HepG2 (cell line): ENCODE results near the gene LIFR. TPM values are rescaled to one million over a fixed set of nuclear protein-coding genes. Genes with fewer than 3 reads are reported as not detected.

ENCODE experiments used
- ARNT ChIP-seq: fragments of 450-650 bp; IDR thresholded peaks from 2 replicates; pipeline ENCODE4 v1.6.1; 2017
- DMAP1 ChIP-seq: IDR thresholded peaks from 2 replicates; pipeline ENCODE4 v1.6.1; 2016
- NFYC ChIP-seq: IDR thresholded peaks from 2 replicates; pipeline ENCODE4 v1.6.1; 2016; ENCODE audit warnings: missing genetic modification reagents, missing compliant biosample characterization
- POGZ ChIP-seq: sonication (generic); formaldehyde crosslinking; IDR thresholded peaks from 2 replicates; pipeline ENCODE4 v1.4.0; 2020; ENCODE audit warnings: mild to moderate bottlenecking, missing genetic modification reagents
- THYN1 ChIP-seq: sonication (generic); formaldehyde crosslinking; IDR thresholded peaks from 2 replicates; pipeline ENCODE4 v1.8.1; 2023; ENCODE audit warnings: low read depth, mild to moderate bottlenecking, moderate library complexity, missing genetic modification reagents, borderline replicate concordance
- ZBTB4 ChIP-seq: sonication (generic); formaldehyde crosslinking; IDR thresholded peaks from 2 replicates; pipeline ENCODE4 v1.4.0; 2020; ENCODE audit warnings: missing genetic modification reagents, mild to moderate bottlenecking, borderline replicate concordance
- ZBTB7B ChIP-seq: sonication (generic); formaldehyde crosslinking; IDR thresholded peaks from 2 replicates; pipeline ENCODE4 v1.4.0; 2020; ENCODE audit warnings: missing genetic modification reagents
- ZFP82 ChIP-seq: sonication (generic); formaldehyde crosslinking; IDR thresholded peaks from 2 replicates; pipeline ENCODE4 v1.5.1; 2020; ENCODE audit warnings: mild to moderate bottlenecking, missing genetic modification reagents, borderline replicate concordance
- ZNF543 ChIP-seq: sonication (generic); formaldehyde crosslinking; IDR thresholded peaks from 2 replicates; pipeline ENCODE4 v1.4.0; 2020; ENCODE audit warnings: mild to moderate bottlenecking, missing genetic modification reagents
- ZNF768 ChIP-seq: sonication (generic); formaldehyde crosslinking; IDR thresholded peaks from 2 replicates; pipeline ENCODE4 v1.4.0; 2020; ENCODE audit warnings: missing genetic modification reagents
- ZSCAN21 ChIP-seq: sonication (generic); formaldehyde crosslinking; IDR thresholded peaks from 2 replicates; pipeline ENCODE4 v1.8.0; 2022; ENCODE audit warnings: mild to moderate bottlenecking, missing genetic modification reagents, moderate library complexity, borderline replicate concordance
- polyA plus RNA-seq, 8 experiments: library from polyadenylated mRNA; depleted of rRNA in 3 of 8; stranded (reverse) in 7 of 8; unstranded in 1 of 8; fragments of >200 nt; fragmentation: Illumina TruSeq in 4 of 8; extraction: Trizol in 4 of 8; gene quantifications; 2 replicates each; pipeline versions ENCODE4 v1.2.1 to v1.2.3, GENCODE V29; 2011 to 2016; ENCODE audit warnings: low read depth in 4 of 8, missing spikeins in 1 of 8, mixed read lengths in 1 of 8; ENCODE audit not compliant: insufficient read depth in 1 of 8
- total RNA-seq, 5 experiments: library from RNA; depleted of rRNA; stranded (reverse); fragments of >200 nt; fragmentation: Illumina TruSeq; extraction: Trizol; gene quantifications; 2 replicates each; pipeline ENCODE4 v1.2.3, GENCODE V29; 2016; ENCODE audit warnings: low read depth in 1 of 5
- TF ChIP-seq, protein P1 (sequence below), 2 experiments: sonication (generic) in 1 of 2; formaldehyde crosslinking in 1 of 2; IDR thresholded peaks; 2 replicates each; pipeline versions ENCODE4 v1.4.0 to v1.6.1; 2018 to 2020; ENCODE audit warnings: missing genetic modification reagents in 2 of 2, borderline replicate concordance in 1 of 2, low read depth in 1 of 2, mild to moderate bottlenecking in 1 of 2, missing biosample characterization in 1 of 2
- TF ChIP-seq, protein P2 (sequence below): sonication (generic); formaldehyde crosslinking; IDR thresholded peaks from 2 replicates; pipeline ENCODE4 v1.4.0; 2020; ENCODE audit warnings: missing genetic modification reagents
- TF ChIP-seq, protein P3 (sequence below): sonication (generic); formaldehyde crosslinking; IDR thresholded peaks from 2 replicates; pipeline ENCODE4 v1.4.0; 2020; ENCODE audit warnings: missing genetic modification reagents, borderline replicate concordance

LIFR gene
- total and polyA plus RNA-seq, 2 of the 13 experiments (the other 11 are each of a cell fraction or from before 2014, with no cell fraction given), result 6.3 to 25.2 TPM

GRCh38 chr5:38546691-38547146, 9.7 kb downstream of the LIFR start (continued):
- TF ChIP-seq ZBTB7B (CRISPR knock-in tag), result 0 out of 2 replicates have a peak, but pooled peaks have one; percentile 31
- no peak for TF ChIP-seq ZNF768 (CRISPR knock-in tag)
- TF ChIP-seq, protein P1, sequence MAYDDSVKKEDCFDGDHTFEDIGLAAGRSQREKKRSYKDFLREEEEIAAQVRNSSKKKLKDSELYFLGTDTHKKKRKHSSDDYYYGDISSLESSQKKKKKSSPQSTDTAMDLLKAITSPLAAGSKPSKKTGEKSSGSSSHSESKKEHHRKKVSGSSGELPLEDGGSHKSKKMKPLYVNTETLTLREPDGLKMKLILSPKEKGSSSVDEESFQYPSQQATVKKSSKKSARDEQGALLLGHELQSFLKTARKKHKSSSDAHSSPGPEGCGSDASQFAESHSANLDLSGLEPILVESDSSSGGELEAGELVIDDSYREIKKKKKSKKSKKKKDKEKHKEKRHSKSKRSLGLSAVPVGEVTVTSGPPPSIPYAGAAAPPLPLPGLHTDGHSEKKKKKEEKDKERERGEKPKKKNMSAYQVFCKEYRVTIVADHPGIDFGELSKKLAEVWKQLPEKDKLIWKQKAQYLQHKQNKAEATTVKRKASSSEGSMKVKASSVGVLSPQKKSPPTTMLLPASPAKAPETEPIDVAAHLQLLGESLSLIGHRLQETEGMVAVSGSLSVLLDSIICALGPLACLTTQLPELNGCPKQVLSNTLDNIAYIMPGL (CRISPR knock-in tag; IDR thresholded peaks at IDR 0.05; ENCODE audit: borderline replicate concordance in 1 of 2, low read depth in 1 of 2), result peak in 1 of 2 experiments; percentile 20; a peak in 1 of 4 replicates
- peak; percentile 100 for TF ChIP-seq ZSCAN21 (CRISPR knock-in tag)
- no peak for TF ChIP-seq ZBTB4
- TF ChIP-seq ARNT, result no peak
- peak; percentile 88 for TF ChIP-seq POGZ
- TF ChIP-seq, protein P2, sequence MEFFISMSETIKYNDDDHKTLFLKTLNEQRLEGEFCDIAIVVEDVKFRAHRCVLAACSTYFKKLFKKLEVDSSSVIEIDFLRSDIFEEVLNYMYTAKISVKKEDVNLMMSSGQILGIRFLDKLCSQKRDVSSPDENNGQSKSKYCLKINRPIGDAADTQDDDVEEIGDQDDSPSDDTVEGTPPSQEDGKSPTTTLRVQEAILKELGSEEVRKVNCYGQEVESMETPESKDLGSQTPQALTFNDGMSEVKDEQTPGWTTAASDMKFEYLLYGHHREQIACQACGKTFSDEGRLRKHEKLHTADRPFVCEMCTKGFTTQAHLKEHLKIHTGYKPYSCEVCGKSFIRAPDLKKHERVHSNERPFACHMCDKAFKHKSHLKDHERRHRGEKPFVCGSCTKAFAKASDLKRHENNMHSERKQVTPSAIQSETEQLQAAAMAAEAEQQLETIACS (CRISPR knock-in tag), result no peak
- TF ChIP-seq DMAP1 (CRISPR knock-in tag), result no peak
- no peak for TF ChIP-seq THYN1 (CRISPR knock-in tag)
- no peak; the same call in 1 of the 2 replicates for TF ChIP-seq NFYC
- no peak for TF ChIP-seq ZFP82
- TF ChIP-seq, protein P3, sequence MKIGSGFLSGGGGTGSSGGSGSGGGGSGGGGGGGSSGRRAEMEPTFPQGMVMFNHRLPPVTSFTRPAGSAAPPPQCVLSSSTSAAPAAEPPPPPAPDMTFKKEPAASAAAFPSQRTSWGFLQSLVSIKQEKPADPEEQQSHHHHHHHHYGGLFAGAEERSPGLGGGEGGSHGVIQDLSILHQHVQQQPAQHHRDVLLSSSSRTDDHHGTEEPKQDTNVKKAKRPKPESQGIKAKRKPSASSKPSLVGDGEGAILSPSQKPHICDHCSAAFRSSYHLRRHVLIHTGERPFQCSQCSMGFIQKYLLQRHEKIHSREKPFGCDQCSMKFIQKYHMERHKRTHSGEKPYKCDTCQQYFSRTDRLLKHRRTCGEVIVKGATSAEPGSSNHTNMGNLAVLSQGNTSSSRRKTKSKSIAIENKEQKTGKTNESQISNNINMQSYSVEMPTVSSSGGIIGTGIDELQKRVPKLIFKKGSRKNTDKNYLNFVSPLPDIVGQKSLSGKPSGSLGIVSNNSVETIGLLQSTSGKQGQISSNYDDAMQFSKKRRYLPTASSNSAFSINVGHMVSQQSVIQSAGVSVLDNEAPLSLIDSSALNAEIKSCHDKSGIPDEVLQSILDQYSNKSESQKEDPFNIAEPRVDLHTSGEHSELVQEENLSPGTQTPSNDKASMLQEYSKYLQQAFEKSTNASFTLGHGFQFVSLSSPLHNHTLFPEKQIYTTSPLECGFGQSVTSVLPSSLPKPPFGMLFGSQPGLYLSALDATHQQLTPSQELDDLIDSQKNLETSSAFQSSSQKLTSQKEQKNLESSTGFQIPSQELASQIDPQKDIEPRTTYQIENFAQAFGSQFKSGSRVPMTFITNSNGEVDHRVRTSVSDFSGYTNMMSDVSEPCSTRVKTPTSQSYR (CRISPR knock-in tag), result 0 out of 2 replicates have a peak, but pooled peaks have one; percentile 23
- TF ChIP-seq ZNF543 (CRISPR knock-in tag), result no peak
